COLO668 (cell line): ENCODE results near the gene IREB2.
"Not testable (repeated sequence)": the region's sequence is repeated elsewhere in the genome, so short reads cannot be mapped to it uniquely, and the experiment has no call there.

ENCODE experiments used
- DNase-seq: peaks from one replicate; lab custom pipeline; 2025; ENCODE audit not compliant: unreplicated experiment; lab: John Stamatoyannopoulos, UW

The IREB2 gene

GRCh38 chr15:78431955-78432354 lies 6.1 kb upstream of the IREB2 start:
- no peak for DNase-seq

- no peak for DNase-seq
Observed at GRCh38 chr15:78432664-78433063, 5.4 kb upstream of the IREB2 start.

GRCh38 chr15:78434134-78434533 lies 3.9 kb upstream of the IREB2 start:
- no peak for DNase-seq

GRCh38 chr15:78434711-78435110 lies 3.3 kb upstream of the IREB2 start:
- DNase-seq, result not testable (repeated sequence)

GRCh38 chr15:78437107-78437761 lies 782 bp upstream of the IREB2 start:
- DNase-seq, result no peak

- DNase-seq, result peak; percentile 5
Observed at GRCh38 chr15:78438619-78439285, 736 bp downstream of the IREB2 start.

GRCh38 chr15:78440375-78441373 lies 2.7 kb downstream of the IREB2 start:
- DNase-seq, result no peak

- DNase-seq, result no peak
Observed at GRCh38 chr15:78444255-78444654, 6.2 kb downstream of the IREB2 start.

- DNase-seq, result no peak
Observed at GRCh38 chr15:78445875-78446274, 7.9 kb downstream of the IREB2 start.

- no peak for DNase-seq
Observed at GRCh38 chr15:78446551-78446950, 8.5 kb downstream of the IREB2 start.

- no peak for DNase-seq
Observed at GRCh38 chr15:78448441-78449219, 10.6 kb downstream of the IREB2 start.

- DNase-seq, result no peak
Observed at GRCh38 chr15:78449220-78449999, 11.4 kb downstream of the IREB2 start.

- DNase-seq, result no peak
Observed at GRCh38 chr15:78450285-78450858, 12.4 kb downstream of the IREB2 start.

GRCh38 chr15:78452485-78452884 lies 14.5 kb downstream of the IREB2 start:
- DNase-seq, result no peak

GRCh38 chr15:78453447-78453846 lies 15.4 kb downstream of the IREB2 start:
- no peak for DNase-seq

- DNase-seq, result no peak
Observed at GRCh38 chr15:78454992-78455391, 17.0 kb downstream of the IREB2 start.

- DNase-seq, result no peak
Observed at GRCh38 chr15:78455749-78456148, 17.7 kb downstream of the IREB2 start.

- no peak for DNase-seq
Observed at GRCh38 chr15:78456426-78456825, 18.4 kb downstream of the IREB2 start.

GRCh38 chr15:78457101-78457500 lies 19.1 kb downstream of the IREB2 start:
- no peak for DNase-seq

- no peak for DNase-seq
Observed at GRCh38 chr15:78460737-78461136, 22.7 kb downstream of the IREB2 start.
